Stimulated activated CD4-positive, alpha-beta T cell treated with anti-CD3 and anti-CD28 coated beads, Interleukin-4, amount 100 ng/mL, for 24 hours (primary cell): ENCODE data around the gene ZNF365.
A peak's percentile ranks its signal among the peaks of the same experiment; 100 is the strongest.

ENCODE experiments used
- DNase-seq: peaks from one replicate; pipeline ENCODE4 v3.0.0-alpha.2; 2020

The ZNF365 gene

DNA sequence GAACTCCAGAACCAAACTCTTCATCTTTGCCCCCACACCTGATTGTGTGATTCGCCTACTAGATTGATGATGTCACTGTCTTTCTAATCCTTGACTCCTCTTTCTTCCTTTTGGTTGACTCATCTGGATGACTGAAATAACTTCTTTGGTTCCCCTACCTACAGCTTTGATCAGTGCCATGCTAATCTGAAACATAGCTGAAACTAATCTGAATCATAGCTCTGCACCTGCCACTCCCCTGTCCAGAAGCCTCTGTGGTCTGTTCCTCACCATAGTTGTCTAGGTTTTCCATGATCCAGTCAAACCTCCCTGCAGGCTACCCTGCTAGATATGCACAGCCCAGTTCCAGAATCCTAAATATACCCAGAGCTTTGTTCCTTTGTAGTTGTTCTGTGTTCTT lies 51.9 kb downstream of the ZNF365 start:
- peak; percentile 63 for DNase-seq

DNA sequence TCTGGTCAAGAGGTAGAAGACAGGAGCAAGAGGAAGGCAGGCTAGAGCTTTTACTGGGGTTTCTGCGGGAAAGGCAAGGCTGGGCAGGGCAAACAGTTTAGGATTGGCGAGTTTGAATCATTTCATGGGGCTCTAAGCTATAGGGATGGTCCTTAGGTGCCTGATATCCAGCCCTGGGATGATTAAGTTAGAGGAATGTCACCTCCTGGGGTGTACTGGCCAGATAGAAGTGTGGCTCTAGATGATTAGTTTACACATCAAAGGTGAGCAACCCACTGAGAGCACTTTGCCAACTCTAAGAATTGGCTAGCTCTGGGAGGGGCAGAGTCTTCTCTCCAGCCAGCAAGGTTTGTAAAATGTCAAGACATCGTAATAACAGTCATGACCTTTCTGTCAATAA lies 52.4 kb downstream of the ZNF365 start:
- DNase-seq = no peak

DNA sequence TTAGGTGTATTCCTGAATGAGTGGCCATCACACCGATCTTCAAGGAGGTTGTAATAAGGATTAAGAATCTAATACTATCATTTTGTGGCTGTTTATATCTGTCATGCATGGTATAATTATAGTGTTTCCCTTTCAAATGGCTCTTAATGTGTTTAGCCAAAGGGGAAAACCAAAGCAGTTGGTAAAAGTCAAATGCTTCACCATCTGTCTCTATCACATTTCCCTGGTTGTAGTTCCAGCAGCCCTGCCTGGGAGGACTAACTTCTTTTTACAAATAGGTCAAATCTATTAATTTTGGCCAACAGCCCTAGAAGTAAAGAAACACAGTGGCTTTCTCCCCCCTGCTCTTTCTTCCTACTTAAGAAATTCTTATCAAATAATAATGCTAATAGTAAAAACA lies 56.7 kb downstream of the ZNF365 start:
- DNase-seq = no peak

DNA sequence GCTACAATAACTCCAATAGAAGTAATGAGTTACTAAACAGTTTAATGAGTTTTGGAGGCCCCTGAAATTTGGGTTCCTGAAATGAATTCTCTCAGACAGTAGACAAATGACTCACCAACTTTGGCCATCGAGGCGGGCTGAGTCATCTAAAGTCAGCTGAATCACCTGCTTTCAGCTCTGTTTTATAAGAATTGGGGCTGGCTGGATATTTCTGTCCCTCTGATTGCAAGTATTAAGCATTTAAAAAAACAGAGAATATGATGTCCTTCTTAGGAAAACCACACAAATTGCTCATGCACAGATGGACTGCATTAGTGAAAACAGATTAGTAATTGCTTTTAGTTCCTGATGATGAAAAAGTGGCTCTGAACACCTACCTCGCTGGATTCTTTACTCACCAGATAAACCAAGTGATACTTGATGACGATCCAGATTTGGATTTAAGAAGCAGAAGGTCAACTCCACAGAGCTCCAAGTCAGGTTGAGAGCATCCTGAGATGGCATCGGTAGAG lies 59.1 kb downstream of the ZNF365 start:
- peak; percentile 81 for DNase-seq

DNA sequence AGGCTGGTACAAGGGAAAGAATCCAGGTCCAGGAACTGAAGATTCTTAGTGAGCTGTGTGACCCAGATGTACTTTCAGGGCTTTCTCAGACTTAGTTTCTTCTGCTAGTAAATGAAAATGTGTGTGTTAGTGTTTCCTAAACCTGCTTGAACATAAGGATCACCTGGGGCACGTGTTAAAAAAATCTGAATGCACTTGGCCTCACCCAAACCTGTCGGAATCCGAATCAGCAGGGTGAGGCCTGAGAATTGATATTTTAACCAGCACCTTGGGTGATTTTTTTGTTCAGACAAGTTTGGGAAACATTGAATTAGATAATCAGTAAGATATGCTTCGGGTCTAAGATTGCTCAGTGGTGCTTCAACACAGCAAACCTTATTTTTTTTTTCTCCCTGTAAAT lies 59.7 kb downstream of the ZNF365 start:
- no peak for DNase-seq

DNA sequence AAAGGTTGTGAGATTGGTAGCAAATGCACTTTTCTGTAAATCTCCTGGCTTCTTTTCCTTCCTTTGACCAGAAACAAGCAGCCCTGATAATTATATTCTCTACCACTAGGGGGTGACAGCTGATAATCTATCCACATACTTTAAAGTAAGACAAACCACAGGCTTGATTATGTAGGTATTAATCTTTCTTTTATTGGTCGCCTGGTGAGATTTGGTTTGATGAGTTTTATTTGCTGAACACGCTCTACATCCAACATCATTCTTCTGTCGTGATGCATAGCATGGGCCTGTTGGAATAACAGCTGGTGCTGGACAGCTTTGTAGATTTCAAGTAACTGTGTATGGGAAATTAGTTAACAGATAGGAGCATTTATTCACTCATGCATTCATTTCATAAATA lies 63.5 kb downstream of the ZNF365 start:
- peak; percentile 34 for DNase-seq

DNA sequence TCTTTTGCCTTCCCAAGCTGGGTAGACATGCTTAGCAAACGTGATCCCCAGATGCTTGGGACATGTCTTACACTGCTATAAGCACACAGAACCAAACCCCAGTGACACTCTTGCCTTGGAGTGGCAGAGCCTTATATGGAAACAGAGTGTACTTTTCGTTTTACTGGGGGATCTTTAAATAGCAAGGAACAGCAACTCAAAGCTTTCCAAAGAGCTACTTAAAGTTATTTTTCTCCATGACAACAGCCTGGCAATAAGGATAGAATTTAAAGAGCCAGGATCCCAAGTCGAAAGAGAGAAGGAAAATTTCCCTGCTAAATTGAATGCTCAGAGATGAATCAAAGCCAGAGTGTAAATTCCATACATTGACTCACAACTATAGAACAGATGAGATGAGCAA lies 67.8 kb downstream of the ZNF365 start:
- DNase-seq = no peak

DNA sequence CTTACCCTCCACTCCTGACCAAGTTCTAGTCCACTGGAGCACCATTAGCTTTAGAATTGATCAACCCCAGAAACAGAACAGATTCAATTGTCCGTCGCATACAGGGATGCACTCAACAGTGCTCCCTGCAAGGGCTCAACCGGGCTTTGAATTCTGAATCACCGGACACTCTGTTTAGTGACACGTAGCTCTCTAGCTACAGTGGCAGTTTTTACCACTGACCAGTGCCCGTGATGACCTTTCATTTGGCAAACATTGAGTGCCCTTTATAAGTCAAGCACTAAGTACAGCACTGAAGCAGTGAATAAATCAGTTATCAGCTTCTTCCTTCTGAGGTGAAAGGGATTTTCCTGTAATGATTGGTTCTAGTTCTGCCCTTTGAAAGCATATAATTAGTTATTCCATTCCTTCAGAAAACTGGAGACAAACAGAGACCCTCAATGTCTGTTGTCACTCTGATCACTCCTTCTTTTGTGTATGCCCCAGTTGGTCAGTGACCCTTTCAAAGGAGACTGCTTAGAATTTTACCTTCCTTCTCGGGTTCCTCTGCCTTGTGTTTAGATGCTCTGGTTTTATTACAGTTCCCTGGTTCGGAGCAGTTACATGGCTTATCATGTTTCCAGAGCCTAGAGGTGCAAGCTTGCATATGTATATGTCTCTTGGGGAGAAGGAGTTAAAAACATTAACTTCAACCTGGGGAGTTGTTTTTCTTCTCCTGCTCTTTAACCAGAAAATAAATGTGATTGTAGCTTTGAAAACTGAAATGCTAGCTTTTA lies 68.9 kb downstream of the ZNF365 start:
- no peak for DNase-seq

DNA sequence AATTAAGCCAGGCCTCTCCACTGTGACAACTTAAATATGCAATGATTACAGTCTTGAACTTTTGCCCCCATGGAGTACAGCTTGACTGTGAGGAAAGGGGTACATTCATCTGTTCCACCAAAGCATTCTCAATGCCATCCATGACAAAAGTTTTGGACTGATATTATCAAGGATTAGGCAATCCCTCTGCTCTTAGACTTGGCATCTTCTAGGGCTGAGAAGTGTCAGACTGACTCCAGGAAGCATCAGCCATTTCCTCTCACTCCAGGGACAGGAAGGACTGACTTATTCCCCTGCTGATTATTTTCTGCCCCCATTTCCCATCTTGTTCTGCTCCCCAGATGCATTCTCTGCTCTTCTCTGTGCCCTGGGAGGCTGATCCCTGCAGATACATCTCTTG lies 69.7 kb downstream of the ZNF365 start:
- no peak for DNase-seq

DNA sequence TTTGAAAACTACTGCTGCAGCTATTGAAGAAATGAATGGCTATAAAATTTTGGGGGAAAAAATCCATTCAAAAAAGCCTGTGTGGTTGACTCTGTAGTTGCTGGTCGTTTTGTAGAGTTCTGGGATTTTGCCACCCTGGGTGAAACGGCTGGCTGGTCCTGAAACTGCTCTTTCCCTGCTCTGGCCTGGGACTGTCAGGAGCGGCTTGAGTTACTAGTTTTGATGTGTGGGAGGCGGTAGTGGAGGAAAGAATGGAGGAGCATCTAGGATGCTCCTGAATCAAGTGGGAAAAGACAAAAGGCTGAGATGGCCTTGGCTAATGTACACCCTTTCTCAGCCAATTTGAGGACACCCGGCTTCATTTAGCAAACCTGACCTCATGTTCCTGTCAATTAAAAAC lies 72.5 kb downstream of the ZNF365 start:
- DNase-seq = no peak

DNA sequence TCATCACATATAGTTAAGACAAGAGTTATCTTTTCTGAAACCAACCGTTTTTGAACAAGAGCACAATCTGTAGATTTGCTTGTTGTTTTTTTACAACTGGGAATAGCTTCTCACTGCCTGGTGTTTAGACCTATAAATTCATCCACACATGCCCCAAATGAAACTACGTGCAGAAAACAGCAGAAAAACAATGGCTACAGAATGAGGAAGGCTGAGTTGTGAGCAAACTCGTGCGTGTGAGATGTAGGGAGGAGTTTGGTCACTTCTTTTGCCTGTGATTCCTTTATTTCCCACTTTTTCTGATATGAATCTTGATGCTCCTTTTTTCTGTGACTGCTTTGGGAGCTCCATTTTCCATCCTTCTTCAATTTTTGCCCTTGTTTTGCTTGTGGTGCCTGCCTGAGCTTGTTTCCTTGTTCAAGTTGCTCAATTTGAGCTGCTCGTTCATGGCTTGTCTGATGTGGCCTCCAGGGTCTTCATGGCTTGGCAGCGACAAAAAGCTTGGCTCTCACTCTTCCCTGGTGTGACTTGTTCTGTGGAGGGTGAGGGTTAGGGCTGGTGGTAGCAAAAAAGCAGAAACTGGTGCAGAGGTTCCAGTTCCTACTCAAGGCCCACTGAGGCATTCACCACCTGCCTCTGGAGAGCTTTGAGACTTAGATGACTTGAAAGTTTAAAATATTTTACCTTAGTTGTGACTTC lies 76.9 kb downstream of the ZNF365 start:
- no peak for DNase-seq

DNA sequence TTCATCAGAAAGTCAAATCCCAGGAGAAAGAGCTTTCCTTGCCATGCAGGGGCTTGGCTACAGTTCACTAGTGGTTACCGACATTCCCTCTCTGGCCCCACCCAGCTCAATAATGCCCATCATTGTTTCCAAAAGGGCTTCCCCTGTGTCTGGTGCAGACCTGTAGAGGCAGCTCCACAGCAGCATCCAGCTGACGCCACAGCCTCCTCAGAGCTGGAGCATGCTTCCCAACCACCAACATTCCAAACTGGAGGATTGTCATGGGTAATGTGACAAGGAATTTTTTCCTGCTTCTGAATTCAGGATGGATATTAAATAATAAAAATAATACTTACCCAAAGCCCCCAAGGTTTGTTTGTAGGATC lies 77.4 kb downstream of the ZNF365 start:
- no peak for DNase-seq
